NCI-H1417 (cell line): Measurements from ENCODE around the gene NUAK1.

ENCODE experiments used
- DNase-seq, 3 experiments: peaks; one replicate each; lab custom pipeline; 2025; lab: John Stamatoyannopoulos, UW

Gene NUAK1

DNA sequence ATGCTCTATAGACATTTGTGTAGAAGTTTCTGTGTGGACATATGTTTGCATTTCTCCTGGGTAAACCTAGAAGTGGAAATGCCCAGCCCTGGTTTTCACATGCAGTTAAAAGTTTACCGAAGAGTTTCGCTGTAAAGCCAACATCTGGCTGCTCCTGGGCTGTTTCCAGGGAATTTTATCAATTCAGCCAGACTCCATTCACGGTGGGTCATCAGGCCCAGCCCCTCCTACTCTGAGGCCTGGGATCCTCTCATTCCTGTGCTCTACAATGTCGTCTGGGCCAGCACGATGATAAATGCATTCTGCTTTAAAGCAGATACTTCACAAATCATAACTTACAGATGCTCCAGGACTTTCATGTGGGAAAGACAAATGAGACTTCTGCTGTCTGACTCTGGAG is 7.1 kb downstream of the NUAK1 start:
- no peak for DNase-seq

DNA sequence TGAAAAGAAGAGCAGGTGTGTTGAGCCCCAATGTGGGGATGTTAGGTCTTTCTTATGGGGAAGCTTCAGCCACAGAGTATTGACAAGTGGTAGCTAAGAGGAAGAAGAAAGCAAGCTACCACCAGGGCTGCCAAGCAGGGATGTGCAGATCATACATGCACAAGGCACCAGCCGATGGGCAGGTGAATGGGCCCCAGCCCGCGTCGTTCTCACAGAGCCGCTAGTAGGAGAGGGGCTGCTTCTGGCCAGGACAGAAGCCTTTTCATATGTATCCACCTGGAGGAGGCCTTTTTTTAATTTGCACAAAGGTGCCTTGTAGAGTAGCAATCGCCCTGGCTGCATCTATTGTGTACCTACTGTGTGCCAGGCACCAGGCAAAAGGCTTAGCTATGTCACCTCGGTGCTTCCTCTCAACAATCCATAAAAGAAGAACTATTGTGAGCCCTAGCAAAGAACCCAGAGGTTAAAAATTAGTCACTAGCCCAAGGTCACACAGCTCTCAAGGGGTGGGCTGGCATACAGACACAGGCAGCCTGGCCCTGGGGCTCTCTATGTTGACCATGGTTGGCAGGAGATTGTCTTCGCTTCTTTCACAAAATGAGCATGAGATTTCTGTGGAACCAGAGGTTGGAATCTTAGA is 8.2 kb downstream of the NUAK1 start:
- DNase-seq, result no peak

DNA sequence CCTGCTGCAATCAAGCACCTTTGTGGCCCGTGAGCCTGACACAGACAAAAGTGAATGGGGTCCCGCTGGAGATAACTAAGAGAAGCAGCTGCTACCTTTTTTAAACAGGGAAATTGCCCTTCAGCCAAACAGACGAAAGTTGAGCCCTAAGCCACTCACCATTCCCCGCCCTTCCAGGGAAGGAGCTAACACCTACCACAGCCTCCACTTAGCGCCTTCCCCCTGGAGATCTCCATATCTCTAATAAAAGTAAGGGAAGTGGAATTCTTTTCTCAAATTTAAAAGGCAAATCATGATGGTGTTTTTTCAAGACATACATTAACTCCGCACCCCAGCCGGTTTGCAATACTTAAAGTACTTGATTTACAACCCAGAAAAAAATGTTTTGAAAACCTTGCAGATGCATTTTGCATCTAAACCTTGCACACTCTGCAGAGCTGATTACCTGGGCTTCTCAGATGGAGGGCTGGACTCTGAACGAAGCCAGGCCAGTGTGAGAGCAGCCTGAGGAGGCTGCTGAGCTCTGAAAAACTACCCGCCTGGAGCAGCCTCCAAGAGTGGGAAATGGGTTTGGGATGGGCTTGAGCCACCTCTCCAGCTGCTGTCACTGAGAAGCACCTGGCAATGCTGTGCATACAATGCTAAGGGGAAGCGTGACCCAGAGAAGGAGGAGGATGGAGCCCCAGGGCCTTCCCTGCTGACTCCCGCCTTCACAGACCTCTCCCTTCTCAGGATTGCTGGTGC is 10.0 kb downstream of the NUAK1 start:
- DNase-seq, result peak; percentile 32 to 90 (median 67)

DNA sequence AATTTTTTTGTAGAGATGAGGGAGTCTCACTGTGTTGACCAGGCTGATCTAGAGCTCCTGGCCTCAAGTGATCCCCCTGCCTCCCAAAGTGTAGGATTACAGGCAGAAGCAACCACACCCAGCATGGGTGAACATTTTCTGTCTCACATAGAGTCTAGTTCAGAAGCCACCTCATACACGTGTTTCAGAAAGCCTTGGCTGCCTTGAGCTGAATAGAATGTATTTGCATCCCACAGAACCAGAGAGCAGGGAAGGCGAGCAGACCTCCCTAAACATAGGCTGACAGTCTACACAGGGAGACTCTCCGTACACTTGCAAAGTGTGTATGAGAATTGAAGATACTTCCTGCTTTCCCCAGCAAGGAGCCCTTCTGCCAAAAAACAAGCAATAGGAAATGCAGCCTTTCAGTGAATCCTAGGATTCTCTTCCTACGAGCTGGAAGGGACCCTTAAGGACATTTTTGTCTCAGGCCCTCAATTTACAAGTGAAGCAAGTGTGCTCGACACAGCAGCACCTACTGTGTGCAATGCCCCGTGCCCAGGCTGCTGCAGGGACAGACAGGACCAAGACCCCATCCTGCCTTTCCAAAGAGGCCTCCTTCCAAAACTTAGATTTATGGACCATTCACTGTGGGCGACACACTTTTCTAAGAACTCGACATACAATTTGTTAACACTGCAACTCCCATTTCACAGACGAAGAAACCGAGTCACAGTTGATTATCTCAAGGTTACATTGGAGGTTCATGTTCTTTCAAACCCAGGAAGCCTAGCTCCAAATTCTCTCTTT is 11.2 kb downstream of the NUAK1 start:
- DNase-seq, result no peak

DNA sequence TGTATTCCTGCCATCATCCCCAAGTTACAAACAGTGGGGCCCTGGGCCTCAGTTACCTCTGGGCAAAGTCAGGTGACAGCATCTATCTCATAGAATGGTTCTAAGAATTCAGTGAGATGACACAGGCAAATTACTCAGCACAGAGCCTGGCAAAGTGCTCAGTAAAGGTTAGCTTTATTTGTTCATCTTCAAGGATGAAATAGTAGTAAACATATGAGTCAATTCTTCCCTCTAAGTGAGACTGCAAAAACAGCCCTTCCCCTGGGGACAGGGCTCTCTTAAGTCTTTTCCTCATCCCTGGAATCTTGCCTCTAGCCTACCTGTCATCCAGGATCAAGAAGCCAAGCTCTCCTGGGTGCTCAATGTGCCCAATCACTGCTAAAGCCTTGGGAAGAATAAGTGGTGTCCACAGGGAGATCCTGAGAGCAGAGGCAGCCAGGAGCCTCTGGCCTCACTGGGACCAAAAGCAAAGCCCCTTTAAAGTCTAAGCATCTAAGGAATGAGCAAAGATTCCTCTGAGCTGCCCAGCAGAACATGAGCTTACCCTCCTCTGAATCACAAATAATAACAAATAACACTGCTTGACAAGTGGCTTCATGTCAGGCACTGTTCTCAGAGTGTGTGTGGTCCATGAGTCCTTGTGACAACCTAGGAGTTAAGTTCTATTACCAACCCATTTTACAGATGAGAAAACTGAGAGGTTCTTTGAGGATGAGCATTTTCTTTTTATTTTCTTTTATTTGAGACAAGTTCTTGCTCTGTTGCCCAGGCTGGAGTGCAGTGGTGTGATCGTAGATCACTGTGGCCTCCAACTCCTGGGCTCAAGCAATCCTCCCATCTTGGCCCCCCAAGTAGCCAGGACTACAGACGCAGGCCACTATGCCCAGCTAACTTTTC is 12.1 kb downstream of the NUAK1 start:
- DNase-seq, result no peak

DNA sequence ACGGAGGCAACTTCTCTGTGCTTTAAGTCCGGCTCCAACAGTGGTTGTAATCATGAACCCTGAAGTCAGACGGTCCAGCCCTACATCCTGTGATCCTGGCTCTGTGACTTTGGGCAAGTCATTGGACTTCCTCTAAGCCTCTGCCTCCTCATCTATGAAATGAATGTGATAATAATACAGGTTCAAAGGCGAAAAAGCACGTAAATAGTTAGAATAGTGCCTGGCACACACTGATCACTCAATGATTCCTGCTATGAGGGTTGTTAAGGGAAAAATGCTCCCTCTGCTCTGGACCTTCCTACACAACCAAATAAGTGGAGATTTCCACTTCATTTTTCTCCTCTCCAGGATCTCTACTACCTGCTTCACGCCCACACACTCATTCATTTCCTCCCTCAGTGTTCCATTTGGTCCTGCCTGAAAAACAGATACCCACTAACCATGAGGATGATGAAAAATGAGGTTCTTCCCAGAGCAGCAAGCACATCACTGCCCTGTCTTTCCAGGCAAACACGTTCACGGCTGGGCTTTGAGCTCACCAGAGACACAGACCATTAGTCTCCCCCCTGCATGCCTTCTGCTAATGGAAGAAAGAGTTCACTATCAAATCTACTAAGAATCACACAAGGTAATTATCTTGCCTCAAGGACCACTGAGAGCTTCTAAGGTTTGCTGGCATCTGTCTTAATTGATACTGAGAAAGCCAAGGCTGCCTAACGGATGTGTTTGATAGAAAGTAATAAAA is 13.2 kb downstream of the NUAK1 start:
- DNase-seq, result peak in 1 of 3 experiments; percentile 23

DNA sequence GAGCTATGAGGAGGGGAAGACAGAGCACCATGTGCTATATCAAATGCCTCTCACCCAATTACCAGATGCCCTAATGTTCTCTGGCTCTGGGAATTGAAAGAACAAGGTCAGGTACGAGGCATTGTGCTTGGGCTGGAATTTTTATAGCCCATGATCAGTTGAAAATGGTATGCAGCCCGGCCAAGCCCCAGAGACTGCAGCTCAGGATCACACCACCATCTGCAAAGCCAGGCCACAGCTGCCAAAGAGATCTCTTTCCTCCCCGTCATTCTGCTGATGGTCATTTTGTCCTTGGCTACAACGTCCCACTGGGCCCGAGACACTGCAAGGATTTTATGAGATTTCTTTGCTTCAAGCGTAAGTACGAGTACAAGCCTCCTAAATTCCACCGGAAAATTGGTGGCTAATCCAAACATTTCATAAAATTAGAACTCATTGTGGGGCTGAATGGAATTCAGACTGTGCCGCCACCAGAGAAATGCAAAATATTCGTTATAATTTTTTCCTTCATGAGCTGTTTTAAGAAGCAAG is 15.1 kb downstream of the NUAK1 start:
- no peak for DNase-seq

DNA sequence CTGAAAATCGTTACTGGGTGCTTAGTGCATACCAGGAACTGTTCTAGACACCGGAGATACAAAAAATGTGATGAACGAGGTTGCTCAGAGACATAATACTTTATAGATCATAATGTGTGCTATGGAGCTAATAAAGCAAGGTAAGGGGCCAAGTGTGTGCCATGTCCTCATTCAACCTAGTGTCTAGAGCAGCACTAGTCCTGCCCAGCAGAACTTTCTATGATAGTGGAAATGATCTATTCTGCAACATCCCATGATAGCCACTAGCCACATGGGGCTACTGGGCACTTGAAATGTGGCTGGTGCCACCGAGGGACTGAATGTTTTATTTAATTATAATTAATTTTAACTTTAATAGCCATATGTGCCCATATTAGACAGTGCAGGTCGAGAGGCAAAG is 15.6 kb downstream of the NUAK1 start:
- DNase-seq, result no peak

DNA sequence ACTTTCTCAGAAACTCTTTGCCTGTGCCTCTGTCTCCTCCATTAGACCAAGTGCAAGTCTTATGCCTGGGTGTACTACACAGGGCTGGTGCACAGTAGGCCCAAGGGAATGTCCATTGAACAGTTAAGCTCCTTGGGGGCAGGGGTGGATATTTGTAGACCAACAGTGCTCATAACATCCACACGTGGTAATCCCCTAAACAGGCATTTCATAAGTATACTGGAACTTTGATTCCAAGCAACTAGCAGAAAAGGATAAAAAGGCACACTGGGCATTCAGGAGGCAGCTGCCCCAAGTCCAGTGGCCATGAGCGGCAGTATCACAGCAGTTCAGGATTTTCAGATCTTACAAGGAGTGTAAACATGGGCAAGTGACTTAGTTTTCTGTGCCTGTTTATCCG is 16.8 kb downstream of the NUAK1 start:
- DNase-seq, result no peak

DNA sequence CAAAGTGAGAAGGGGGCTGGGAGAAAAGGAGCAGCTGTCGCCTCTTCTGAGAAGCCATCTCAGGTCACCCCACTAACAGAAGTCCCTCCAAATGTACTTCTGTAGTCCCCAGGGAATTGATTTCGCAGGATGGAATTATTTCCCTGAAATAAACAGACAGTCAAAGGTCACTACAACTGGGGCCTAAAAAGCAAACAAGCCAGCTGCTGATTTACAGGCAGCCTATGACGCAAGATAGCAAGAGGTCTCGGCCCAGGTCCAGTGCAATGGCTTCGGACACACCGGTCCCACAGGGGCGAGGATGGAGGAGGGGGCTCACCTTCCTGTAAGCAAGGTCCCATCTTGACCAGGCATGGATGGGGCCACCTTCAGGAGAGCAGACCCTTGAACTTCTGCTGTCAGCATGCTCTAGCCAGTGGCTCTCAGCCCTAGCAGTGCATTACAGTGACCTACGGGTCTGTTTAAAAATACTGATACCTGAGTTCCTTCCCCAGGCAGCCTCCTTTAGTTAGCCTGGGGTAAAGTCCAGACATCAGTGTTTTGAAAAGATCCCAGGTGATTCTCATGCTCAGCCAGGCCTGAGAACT is 18.1 kb downstream of the NUAK1 start:
- DNase-seq, result no peak

DNA sequence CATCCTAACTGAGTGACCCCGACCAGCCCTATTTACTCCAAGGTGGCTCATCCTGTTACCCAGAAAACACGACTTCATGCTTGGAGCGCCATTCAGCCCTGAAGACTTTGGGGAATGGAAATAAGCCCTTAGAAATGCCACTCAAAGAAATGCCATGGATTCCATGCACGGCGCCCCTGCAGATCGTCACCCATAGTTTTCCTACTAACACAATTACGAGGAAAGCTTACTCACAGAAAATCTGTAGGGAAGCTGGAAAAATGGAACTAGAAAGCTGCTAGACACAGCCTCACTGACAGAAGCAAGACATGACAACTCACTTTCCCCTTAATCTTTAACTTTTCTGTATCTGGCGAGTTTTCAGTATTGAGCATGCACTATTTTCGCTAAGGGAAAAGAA is 19.5 kb downstream of the NUAK1 start:
- DNase-seq, result no peak

DNA sequence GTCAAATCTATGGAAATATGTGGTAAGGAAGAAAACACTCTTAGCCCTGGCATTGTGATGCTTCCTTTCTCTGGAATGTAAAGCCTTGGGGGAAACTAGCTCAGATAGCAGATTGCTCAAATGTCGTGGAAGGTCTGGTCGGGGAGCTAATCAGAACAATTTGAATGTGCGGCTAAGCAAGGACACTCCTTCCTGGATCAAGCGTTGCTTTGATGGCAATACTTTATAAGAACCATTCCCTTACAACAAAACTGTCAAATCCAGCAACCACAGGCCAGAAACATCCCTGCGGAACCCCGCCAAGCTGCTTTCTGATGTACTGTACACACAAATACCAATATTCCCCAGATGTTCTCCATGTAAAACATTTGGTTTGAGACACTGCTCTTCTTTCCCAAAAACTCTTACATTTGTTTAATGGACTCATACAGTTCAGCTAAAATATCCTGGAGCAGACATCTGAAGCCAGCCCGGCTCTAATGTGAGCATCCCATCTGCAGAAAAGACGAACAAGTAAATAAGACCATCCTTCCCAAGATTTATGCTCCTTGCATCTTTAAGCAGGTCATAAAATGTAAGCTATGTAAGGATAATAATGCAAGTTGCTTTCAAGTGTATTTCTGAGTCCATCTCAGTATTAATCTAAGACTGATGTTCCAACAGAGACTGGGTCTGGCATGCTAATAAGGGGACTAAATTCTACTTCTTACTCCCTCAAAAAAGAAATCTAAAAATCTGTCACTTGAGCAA is 20.2 kb downstream of the NUAK1 start:
- DNase-seq, result no peak

DNA sequence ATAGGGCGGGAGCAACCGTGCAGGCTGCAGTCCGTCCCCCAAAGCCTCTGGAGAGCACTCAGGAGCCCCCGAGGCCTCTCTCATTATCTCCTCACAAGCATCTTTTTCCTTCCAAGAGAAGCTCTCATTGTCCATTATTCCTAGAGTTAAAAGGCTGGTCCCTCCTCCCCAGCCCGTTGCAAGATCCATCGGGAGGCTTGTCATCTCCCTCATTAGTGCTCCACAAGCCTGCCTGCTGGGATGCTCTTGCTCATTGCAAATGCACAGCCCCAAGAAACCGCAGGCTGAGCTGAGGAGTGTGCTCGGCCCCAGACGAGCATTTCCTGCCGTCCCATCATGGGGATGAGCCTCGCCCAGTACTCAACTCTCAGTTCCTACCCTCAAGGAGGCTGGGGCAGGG is 23.3 kb downstream of the NUAK1 start:
- DNase-seq, result peak in 1 of 3 experiments; percentile 90

DNA sequence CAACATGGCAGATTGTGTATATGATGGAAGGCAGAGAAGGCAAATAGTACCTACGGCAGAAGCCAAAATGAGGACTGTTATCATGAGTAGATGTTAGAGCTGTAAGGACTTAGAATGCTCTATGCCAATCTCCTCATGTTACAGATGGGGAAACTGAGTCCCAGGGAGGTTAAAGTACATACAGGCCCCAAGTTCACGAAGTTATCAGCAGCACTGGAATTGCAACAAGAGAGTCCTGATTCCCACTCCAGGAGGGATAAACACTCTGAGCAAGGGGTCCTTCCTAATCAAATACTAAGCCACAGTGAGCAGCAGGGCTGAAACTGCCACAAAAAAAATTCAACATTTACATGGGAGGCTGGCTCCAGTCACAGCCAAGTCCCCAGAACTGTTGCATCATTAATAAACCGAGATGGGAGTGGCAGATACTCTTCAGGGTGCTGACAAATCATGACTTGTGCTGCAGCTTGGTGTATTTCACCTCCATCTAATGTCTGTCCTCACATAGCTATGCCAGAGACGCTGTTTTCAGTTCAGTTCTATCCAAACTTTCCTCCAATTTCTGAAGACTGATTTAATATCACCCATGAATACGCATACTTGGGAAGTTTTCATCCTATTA is 24.2 kb downstream of the NUAK1 start:
- peak in 1 of 3 experiments; percentile 20 for DNase-seq

DNA sequence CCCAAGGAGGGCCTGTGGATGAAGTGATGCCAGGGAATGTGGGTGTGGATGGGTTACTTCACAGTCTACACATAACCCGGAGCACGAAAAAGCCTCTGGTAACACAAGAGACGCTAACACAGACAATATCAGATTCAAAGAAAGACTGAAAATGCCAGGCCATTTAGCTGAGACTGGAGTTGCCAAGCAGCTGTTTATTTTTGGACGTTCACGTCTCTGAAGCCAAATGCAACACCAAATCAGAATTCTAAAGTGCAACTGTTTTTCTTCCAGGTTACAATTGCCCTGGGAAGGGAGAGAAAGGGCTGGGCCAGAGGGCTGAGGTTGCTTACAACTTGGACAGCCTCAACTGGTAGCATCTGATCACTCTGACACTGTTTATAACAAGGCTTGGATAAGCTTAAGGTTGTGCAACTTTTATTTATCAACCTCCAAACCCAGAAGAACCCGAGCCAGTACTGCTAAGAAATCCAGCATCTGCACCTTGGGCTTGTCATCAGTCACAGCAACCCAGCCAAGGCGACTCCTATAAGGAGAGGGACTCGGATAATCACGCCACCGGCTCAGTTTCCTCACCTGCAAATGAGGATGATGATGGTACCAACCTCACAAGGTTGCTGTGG is 24.8 kb downstream of the NUAK1 start:
- DNase-seq, result no peak

DNA sequence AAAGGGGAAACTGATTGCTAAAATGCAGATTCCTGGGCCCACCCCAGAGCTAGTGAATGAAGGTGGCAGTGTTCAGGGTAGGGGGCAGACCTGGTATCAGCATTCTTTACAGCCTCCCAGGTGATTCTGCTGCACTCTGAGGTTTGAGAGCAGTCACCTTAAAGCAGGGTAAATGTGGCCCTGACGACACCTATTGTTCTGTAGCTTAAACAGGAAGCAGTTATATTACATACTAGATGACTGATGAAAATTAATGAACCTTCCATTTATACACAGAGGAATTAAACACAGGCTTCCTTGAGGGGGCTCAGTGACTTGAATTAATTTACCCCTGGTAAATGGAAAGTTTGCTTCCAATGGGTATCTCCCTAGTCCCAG is 25.3 kb downstream of the NUAK1 start:
- peak in 2 of 3 experiments; percentile 18 to 61 for DNase-seq

DNA sequence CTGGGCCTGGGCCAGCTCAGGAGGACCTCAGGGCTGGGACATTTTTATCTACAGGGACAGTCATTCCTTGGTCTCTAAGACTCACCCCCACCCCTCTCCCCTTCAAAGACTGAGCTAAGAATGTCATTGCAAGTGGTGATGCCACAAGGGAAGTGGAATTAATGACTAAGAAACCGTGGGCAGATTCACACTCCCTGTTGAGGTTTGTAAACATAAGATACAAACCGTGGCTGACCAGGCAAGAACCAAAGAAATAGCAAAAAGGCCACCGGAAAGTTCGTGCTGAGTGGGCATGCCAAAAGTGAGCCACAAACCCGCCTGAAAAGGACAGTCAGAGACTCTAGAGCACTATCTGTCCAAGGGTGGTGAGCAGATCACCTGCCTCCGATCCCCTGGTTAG is 25.7 kb downstream of the NUAK1 start:
- DNase-seq, result no peak

DNA sequence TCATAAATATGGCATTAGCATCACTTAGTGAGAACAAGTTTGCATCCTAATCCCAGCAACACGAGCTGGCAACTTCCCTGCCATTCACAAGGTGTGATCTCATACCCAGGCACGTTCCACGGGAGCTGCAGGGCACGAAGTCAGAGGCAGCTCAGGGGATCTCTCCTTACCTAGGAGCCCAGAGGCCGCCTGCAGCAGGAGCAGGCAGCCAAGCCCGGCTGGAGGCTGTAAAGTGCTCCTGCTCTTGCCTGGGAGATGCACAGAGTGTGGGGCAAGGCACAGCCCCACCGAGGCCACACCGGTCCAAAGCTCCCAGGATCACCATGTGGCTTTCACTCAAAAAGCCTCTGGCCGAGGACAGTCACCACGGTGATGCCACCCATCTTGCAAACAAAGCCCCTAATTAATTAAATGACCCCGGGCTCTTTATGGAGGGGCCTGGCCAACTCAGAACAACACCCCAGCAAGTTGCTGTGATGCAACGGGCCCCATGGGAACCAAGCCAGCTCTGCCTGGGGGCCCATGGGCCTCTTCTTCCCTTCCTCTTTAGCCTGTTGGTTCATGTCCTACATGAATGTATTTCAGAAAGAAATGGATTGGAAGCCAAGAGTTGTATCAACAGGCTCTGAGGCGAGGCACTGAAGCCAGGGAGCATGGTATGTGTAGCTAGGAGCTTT is 26.5 kb downstream of the NUAK1 start:
- peak in 2 of 3 experiments; percentile 50 to 66 for DNase-seq
